AG09319 (cell line): ENCODE results near the gene CLECL1.

Experiments
- DNase-seq: peaks from one replicate; pipeline ENCODE4 v3.0.0-alpha.2; 2010; ENCODE audit warnings: low read depth; ENCODE audit errors: extremely low read depth
- TF ChIP-seq, protein P1 (sequence below): IDR thresholded peaks from 2 replicates; pipeline ENCODE4 v1.5.1; 2011; ENCODE audit warnings: low read depth, mild to moderate bottlenecking, inconsistent platforms, low read length, moderate library complexity

CLECL1 gene

DNA sequence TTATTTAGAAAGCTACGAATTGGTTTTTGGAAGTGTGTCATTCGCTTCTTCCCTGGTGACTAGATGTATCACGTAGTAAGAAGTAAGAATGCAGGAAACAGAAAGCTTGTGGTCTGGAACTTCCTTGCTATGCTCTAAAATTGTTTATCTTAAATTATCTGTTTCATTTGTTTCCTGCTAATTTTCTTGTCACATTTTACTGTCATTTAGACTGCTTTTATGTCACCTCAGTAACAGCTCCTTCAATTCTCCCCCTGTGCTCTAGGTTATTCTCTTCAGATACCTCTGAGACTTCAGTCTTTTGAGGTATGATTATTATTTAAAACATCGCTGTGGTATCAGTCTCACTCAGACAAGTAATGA is 28.5 kb upstream of the CLECL1 start:
- DNase-seq = no peak
- TF ChIP-seq, protein P1, sequence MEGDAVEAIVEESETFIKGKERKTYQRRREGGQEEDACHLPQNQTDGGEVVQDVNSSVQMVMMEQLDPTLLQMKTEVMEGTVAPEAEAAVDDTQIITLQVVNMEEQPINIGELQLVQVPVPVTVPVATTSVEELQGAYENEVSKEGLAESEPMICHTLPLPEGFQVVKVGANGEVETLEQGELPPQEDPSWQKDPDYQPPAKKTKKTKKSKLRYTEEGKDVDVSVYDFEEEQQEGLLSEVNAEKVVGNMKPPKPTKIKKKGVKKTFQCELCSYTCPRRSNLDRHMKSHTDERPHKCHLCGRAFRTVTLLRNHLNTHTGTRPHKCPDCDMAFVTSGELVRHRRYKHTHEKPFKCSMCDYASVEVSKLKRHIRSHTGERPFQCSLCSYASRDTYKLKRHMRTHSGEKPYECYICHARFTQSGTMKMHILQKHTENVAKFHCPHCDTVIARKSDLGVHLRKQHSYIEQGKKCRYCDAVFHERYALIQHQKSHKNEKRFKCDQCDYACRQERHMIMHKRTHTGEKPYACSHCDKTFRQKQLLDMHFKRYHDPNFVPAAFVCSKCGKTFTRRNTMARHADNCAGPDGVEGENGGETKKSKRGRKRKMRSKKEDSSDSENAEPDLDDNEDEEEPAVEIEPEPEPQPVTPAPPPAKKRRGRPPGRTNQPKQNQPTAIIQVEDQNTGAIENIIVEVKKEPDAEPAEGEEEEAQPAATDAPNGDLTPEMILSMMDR = no peak

DNA sequence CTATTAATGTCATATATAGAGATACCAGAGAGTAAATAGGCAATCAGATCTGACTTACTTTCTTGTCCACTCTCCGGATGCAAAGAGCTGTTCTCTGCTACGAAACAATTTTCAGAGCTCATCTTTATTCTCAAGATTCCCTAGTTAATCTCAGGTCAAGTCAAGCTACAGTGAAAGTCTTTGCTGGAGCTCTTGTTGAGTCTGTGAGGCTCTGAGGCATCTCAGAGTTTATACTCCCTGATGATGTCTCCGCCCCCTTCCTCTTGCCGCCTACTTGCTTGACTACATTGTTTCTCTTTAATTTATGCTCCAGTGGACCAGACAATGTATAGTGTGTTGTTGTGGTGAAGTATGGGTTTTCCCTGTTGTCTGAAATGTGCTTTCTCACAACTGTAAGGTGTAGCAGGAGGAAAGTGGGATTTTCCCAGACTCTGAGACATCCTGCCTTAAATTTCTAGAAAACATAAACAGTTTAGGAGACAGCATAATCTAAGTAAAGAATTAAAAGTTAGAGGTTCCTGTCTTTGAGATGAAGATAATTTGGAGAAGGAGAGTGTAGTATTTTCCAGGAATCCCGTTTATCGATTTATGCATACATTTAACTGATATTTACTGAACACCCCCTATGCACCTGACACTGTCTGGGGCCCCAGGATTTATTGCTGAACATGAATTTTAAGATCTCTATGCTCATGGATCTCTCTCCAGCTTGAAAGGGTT is 28.0 kb upstream of the CLECL1 start, which contains the start of gene CD69:
TSS of gene CD69 (minus strand) at position 203 of the 720 bp plus-strand sequence. CDS start at position 122, 81 bp downstream.
- DNase-seq = no peak
- TF ChIP-seq, protein P1 = no peak

DNA sequence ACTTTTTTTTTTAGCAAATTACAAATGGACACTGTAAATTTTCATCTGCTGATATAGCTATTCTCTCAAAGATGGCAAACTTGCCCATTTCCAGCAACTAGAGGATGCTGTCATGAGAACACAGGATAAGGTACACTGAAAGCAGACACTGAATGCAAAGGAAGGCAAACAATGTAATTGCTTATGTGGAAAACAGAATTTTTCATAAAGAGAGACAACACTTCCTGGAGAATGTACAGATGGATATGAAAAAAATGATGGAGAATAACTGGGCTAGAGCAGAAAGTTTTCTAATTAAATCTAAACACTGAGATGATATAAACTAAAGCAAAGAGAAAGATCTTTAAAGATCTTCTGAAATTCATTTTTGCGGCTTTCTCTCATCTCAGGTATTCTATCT is 27.2 kb upstream of the CLECL1 start:
- TF ChIP-seq, protein P1 = no peak

DNA sequence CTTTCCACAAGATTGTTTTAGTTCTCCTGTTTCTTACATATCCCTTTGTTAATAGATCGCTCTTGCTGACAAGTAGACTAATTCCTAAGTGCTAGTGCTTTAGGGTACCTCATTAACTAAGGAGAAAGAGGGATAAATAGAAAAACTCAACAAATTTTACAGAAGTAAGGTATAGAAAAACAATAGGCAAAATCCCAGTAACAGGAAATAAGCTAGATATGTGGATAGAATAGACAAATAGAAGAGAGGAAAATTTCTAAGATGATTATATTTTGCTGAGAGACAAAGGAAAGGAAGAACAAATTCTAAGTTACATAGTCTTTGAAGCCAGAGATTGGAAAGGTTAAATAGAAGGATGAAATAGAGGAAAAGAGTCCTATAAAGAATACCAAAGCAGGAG is 26.8 kb upstream of the CLECL1 start:
- TF ChIP-seq, protein P1 = no peak
- DNase-seq = no peak

More for the DNA sequence above, 27.2 kb upstream of the CLECL1 start:
- DNase-seq = no peak

DNA sequence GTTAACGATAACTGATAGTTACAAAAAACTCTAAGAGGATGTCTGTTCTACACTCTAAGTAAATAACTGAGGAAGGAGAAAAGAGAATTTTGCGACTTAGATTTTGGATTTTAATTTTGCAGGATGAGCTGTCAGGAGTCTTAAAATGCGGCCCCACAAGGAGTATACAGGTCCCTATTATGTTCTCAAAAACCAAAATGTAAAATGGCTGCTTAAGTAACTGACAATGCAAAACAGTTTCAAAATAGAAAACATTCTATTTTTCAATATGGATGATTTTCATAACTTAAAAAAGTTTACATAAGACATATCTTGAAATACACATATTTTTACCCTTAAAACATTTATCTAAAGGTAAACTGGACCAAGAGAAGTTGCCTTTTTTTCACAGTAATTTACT is 25.2 kb upstream of the CLECL1 start:
- no peak for DNase-seq
- TF ChIP-seq, protein P1 = no peak

DNA sequence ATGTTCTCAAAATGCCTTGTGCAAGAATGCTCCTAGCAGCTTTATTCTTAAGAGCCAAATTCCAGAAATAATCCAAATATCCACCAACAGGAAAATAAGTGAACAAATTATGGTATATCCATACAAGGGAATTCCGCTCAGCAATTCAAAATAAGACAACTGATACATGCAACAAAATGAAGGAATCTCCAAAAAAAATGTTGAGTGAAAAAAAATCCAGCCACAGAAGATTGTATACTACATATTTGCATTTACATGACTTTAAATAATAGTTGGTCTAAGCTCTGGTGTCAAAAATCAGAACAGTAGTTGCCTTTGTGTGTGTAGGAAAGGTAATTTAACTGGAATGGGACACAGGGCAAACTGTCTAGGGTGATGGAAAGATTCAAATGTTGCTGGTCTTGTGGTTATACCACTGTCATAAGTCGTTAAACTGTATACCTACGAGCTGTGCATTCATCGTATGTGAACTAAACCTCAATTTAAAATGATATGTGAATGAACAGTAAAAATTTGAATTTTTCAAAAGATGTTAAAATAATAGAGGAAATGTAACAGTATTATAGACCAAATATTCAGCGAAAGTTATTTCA is 24.6 kb upstream of the CLECL1 start:
- no peak for DNase-seq
- TF ChIP-seq, protein P1 = no peak

DNA sequence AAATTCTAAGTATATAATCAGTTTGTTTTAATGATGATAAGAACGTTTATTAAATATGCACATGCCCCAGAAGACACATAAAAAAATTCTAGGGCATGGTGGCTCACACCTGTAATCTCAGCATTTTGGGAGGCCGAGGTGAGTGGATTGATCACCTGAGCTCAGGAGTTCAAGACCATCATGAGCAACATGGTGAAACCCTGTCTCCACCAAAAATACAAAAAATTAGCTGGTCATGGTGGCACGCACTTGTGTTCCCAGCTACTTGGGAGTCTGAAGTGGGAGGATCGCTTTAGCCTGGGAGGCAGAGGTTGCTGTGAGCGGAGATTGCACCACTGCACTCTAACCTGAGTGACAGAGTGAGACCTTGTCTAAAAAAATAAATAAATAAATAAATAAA is 23.8 kb upstream of the CLECL1 start:
- TF ChIP-seq, protein P1 = no peak
- no peak for DNase-seq
